GM23338 (cell line): Measurements from ENCODE around the gene ZCCHC9. TPM values are rescaled to one million over a fixed set of nuclear protein-coding genes. Genes with fewer than 3 reads are reported as not detected.
A peak's percentile ranks its signal among the peaks of the same experiment; 100 is the strongest.

Experiments
- ATAC-seq: fragments of 200-7000 bp; cut with Tn5 transposase; 3 replicates; pipeline ENCODE4 v1.9.1; 2020
- DNase-seq: peaks from one replicate; pipeline ENCODE4 v3.0.0-alpha.2; 2015; ENCODE audit warnings: low spot score
- H2AFZ ChIP-seq: fragments of 200-600 bp; sonication (generic); 2 replicates; pipeline ENCODE4 v1.8.0; 2016; ENCODE audit warnings: antibody characterized with exemption, mild to moderate bottlenecking, moderate library complexity
- H3F3A ChIP-seq: fragments of 200-600 bp; sonication (generic); replicated peaks from 2 replicates; pipeline ENCODE4 v1.8.0; 2017; ENCODE audit warnings: antibody characterized with exemption, mixed run types, low read depth
- H3K27ac ChIP-seq: fragments of 200-600 bp; sonication (generic); 2 replicates; pipeline ENCODE4 v1.6.1; 2016; ENCODE audit warnings: low read depth
- H3K27me3 ChIP-seq: fragments of 200-600 bp; sonication (generic); 2 replicates; pipeline ENCODE4 v1.8.0; 2016; ENCODE audit warnings: mild to moderate bottlenecking, mixed run types, moderate library complexity; ENCODE audit not compliant: insufficient read depth
- H3K36me3 ChIP-seq: fragments of 200-600 bp; sonication (generic); 2 replicates; pipeline ENCODE4 v1.8.0; 2016; ENCODE audit warnings: mild to moderate bottlenecking; ENCODE audit not compliant: insufficient read depth
- H3K4me1 ChIP-seq: fragments of 200-600 bp; sonication (generic); 2 replicates; pipeline ENCODE4 v1.8.0; 2016; ENCODE audit warnings: mild to moderate bottlenecking, moderate library complexity; ENCODE audit not compliant: insufficient read depth
- H3K4me2 ChIP-seq: fragments of 200-600 bp; sonication (generic); 2 replicates; pipeline ENCODE4 v1.7.1; 2017; ENCODE audit warnings: mixed run types
- H3K4me3 ChIP-seq: fragments of 200-600 bp; sonication (generic); 2 replicates; pipeline ENCODE4 v1.6.1; 2016; ENCODE audit warnings: mixed run types
- H3K79me2 ChIP-seq: fragments of 200-600 bp; sonication (generic); replicated peaks from 2 replicates; pipeline ENCODE4 v1.8.0; 2017; ENCODE audit warnings: mild to moderate bottlenecking; ENCODE audit not compliant: insufficient read depth
- H3K9me2 ChIP-seq: fragments of 200-600 bp; sonication (generic); 2 replicates; pipeline ENCODE4 v1.8.0; 2017; ENCODE audit not compliant: insufficient read depth
- H4K20me1 ChIP-seq: fragments of 200-600 bp; sonication (generic); replicated peaks from 2 replicates; pipeline ENCODE4 v1.8.0; 2017; ENCODE audit warnings: mild to moderate bottlenecking; ENCODE audit not compliant: insufficient read depth
- H3K27ac Mint-ChIP-seq: 2 replicates; pipeline ENCODE4 v1.8.0; 2020; ENCODE audit warnings: inconsistent platforms, mild to moderate bottlenecking, moderate library complexity, mixed read lengths
- H3K27me3 Mint-ChIP-seq: 3 replicates; pipeline ENCODE4 v1.8.0; 2022; ENCODE audit warnings: low read depth, mild to moderate bottlenecking, moderate library complexity, mixed read lengths, inconsistent platforms; ENCODE audit not compliant: insufficient read depth, poor library complexity
- H3K36me3 Mint-ChIP-seq: 3 replicates; pipeline ENCODE4 v1.8.0; 2021; ENCODE audit warnings: low read depth, mild to moderate bottlenecking, inconsistent platforms, moderate library complexity, mixed read lengths
- H3K4me1 Mint-ChIP-seq: 3 replicates; pipeline ENCODE4 v1.8.0; 2020; ENCODE audit warnings: mild to moderate bottlenecking, inconsistent platforms, mixed read lengths
- H3K4me3 Mint-ChIP-seq: 3 replicates; pipeline ENCODE4 v1.8.0; 2021; ENCODE audit warnings: moderate library complexity, mild to moderate bottlenecking, inconsistent platforms, mixed read lengths
- H3K9me3 Mint-ChIP-seq: 3 replicates; pipeline ENCODE4 v1.8.0; 2020; ENCODE audit warnings: moderate library complexity, mild to moderate bottlenecking, inconsistent platforms, mixed read lengths
- CREB1 ChIP-seq: fragments of 250-450 bp; sonication (Bioruptor Pico); IDR thresholded peaks from 2 replicates; pipeline ENCODE4 v1.5.0; 2020; ENCODE audit warnings: low read depth, mild to moderate bottlenecking, moderate library complexity
- CTCF ChIP-seq, 2 experiments: fragments of 200-600 bp in 1 of 2; sonication (generic) in 1 of 2; conservative IDR thresholded peaks; 2 replicates each; pipeline versions ENCODE4 v1.5.1 to v1.6.1; 2016 to 2017; ENCODE audit warnings: antibody characterized with exemption in 2 of 2, low read depth in 2 of 2, mild to moderate bottlenecking in 2 of 2, moderate library complexity in 1 of 2
- EZH2phosphoT487 ChIP-seq: fragments of 200-600 bp; sonication (generic); IDR thresholded peaks from one replicate; pipeline ENCODE4 v1.8.1; 2018; ENCODE audit warnings: antibody characterized with exemption; ENCODE audit not compliant: unreplicated experiment
- JUNB ChIP-seq: IDR thresholded peaks from one replicate; pipeline ENCODE4 v1.6.1; 2016; ENCODE audit warnings: antibody characterized with exemption; ENCODE audit not compliant: unreplicated experiment
- STAT1 ChIP-seq: IDR thresholded peaks from one replicate; pipeline ENCODE4 v1.6.1; 2016; ENCODE audit warnings: antibody characterized with exemption; ENCODE audit not compliant: unreplicated experiment
- ZNF114 ChIP-seq: fragments of 250-450 bp; sonication (Bioruptor Pico); IDR thresholded peaks from 2 replicates; pipeline ENCODE4 v1.5.0; 2020; ENCODE audit warnings: mild to moderate bottlenecking, moderate library complexity
- ZNF331 ChIP-seq: fragments of 250-450 bp; sonication (Bioruptor Pico); IDR thresholded peaks from 2 replicates; pipeline ENCODE4 v1.5.0; 2020; ENCODE audit warnings: low read depth, mild to moderate bottlenecking, moderate library complexity
- ZNF462 ChIP-seq: fragments of 250-450 bp; sonication (Bioruptor Pico); IDR thresholded peaks from 2 replicates; pipeline ENCODE4 v1.5.0; 2020; ENCODE audit warnings: mild to moderate bottlenecking, moderate library complexity
- polyA plus RNA-seq: library from polyadenylated mRNA; unstranded; fragments of >200 nt; fragmentation: Nextera tagmentation; extraction: Ambion mirVana; gene quantifications from 2 replicates; pipeline ENCODE4 v1.2.1, GENCODE V29; 2016
- total RNA-seq: library from RNA; depleted of rRNA; stranded (reverse); fragments of >200 nt; shearing (Covaris generic); gene quantifications from 2 replicates; pipeline ENCODE4 v1.2.3, GENCODE V29; 2014

The ZCCHC9 gene
- total and polyA plus RNA-seq, 2 experiments from 2014 or later, result 31.1 to 48.7 TPM

GRCh38 chr5:81316571-81316970 lies 15.2 kb downstream of the ZCCHC9 start (continued):
- TF ChIP-seq ZNF462 (CRISPR knock-in tag) (no peak), EZH2phosphoT487 (no peak)

DNA sequence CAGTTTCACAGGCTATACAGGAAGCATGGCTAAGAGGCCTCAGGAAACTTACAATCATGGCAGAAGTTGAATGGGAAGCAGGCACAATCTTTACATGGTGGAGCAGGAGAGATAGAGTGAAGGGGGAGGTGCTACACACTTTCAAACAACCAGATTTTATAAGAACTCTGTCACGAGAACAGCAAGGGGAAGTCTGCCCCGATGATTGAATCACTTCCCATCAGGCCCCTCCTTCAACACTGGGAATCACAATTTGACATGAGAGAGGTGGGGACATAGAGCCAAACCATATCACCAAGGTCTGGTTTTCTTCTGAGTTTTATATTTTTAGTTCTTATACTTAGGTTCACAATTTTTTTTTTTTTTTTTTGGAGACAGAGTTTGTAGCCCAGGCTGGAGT lies 16.1 kb downstream of the ZCCHC9 start:
- no peak for DNase-seq
- peaks cover 19% of the 10 kb centered on the region for H3K4me1 Mint-ChIP-seq
- no peaks in the 10 kb centered on the region for H3K9me2 ChIP-seq
- no peaks in the 10 kb centered on the region for H4K20me1 ChIP-seq
- no peaks in the 10 kb centered on the region for H3K9me3 Mint-ChIP-seq
- peaks cover 5% of the 10 kb centered on the region; the same call in 1 of the 3 replicates for H3K36me3 Mint-ChIP-seq
- no peak overlapping the region for H3K4me2 ChIP-seq
- no peak for ATAC-seq
- no peak overlapping the region for H2AFZ ChIP-seq
- no peak overlapping the region for H3K27ac ChIP-seq
- no peak overlapping the region for H3K4me3 ChIP-seq
- peak overlapping the region; percentile 23; the same call in 1 of the 2 replicates for H3K27ac Mint-ChIP-seq
- H3F3A ChIP-seq, result no peaks in the 10 kb centered on the region
- peaks cover 2% of the 10 kb centered on the region for H3K27me3 Mint-ChIP-seq
- H3K36me3 ChIP-seq, result 0 out of 2 replicates have a peak, but pooled peaks cover 8% of the 10 kb centered on the region
- H3K4me1 ChIP-seq, result peaks cover 11% of the 10 kb centered on the region
- H3K27me3 ChIP-seq, result no peaks in the 10 kb centered on the region
- no peaks in the 10 kb centered on the region for H3K79me2 ChIP-seq
- no peak overlapping the region for H3K4me3 Mint-ChIP-seq
- TF ChIP-seq CREB1, result no peak
- TF ChIP-seq STAT1, result no peak
- TF ChIP-seq CTCF (conservative IDR thresholded peaks at IDR 0.05; ENCODE audit: low read depth in 2 of 2), result no peak
- TF ChIP-seq ZNF331 (CRISPR knock-in tag), result no peak
- TF ChIP-seq EZH2phosphoT487, result no peak
- TF ChIP-seq ZNF462 (CRISPR knock-in tag), result no peak
- no peak for TF ChIP-seq JUNB
- TF ChIP-seq ZNF114, result no peak
